ENCODE results near the gene HOXC9.

- no peak for TF ChIP-seq CTCF (IDR thresholded peaks at IDR 0.05 in 4 of 5, conservative IDR thresholded peaks at IDR 0.05 in 1 of 5)
- TF ChIP-seq POLR2A (IDR thresholded peaks at IDR 0.05) = no peak
Measured at GRCh38 chr12:53975479-53976152, 24.3 kb upstream of the HOXC9 start.
